ENCODE results near the gene NAT9. TPM values are rescaled to one million over a fixed set of nuclear protein-coding genes. Genes with fewer than 3 reads are reported as not detected.

NAT9 gene
- 33.6 and 37.3 TPM in 2 replicates for polyA plus RNA-seq (2011; rRNA removed)
- 53.9 and 68.9 TPM in 2 replicates for polyA minus RNA-seq (2011; rRNA and poly(A)+ RNA removed)

- Histone ChIP-seq H3K27me3 (ENCODE audit: control insufficient read depth, insufficient read depth, low read length) (no peaks in the 10 kb centered on the region), H3K27ac (ENCODE audit: low read depth, low read length) (peak within 1 kb of the TSS; percentile 31), H3K9me3 (ENCODE audit: control insufficient read depth, insufficient read depth, low read length) (no peaks in the 10 kb centered on the region), H3K4me3 (ENCODE audit: low read depth, low read length) (peak within 1 kb of the TSS; percentile 93)
- ChIA-PET POLR2A (interaction anchor here (0.6 to 1.0 kb wide), 8 partner anchors 14 to 1729 kb away, joined by 3 to 9 read pairs (median 4); partner anchors contain the start of gene FDXR), CTCF (interaction anchor here (0.5 to 5.8 kb wide), 10 partner anchors 9 to 184 kb away, joined by 3 to 45 read pairs (median 4); partner anchors contain the start of gene RAB37)
- DNase-seq (ENCODE audit: low read depth, low spot score), result peak; percentile 86
- no peak for TF ChIP-seq CTCF (IDR thresholded peaks at IDR 0.05; ENCODE audit: low read depth, low read length)
Measured at GRCh38 chr17:74776044-74776962, at the start of gene NAT9. NAT9 (minus strand) TSS chr17:74776345; CDS start chr17:74775698, 647 bp downstream.

- no peak overlapping the region for H3K4me3 ChIP-seq (ENCODE audit: low read depth, low read length)
- ChIA-PET CTCF (interaction anchor here (0.6 to 4.5 kb wide), 2 partner anchors 26 to 34 kb away, joined by 3 to 22 read pairs; no protein-coding TSS in a partner anchor), POLR2A (no interaction called here)
- no peak for TF ChIP-seq CTCF (IDR thresholded peaks at IDR 0.05; ENCODE audit: low read depth, low read length)
- no peak for DNase-seq (ENCODE audit: low read depth, low spot score)
- no peaks in the 10 kb centered on the region for H3K27me3 ChIP-seq (ENCODE audit: control insufficient read depth, insufficient read depth, low read length)
- H3K9me3 ChIP-seq (ENCODE audit: control insufficient read depth, insufficient read depth, low read length), result no peaks in the 10 kb centered on the region
- no peak overlapping the region for H3K27ac ChIP-seq (ENCODE audit: low read depth, low read length)
Measured at GRCh38 chr17:74824961-74825627, 48.9 kb upstream of the NAT9 start.

- TF ChIP-seq CTCF (IDR thresholded peaks at IDR 0.05; ENCODE audit: low read depth, low read length), result no peak
- no peak for DNase-seq (ENCODE audit: low read depth, low spot score)
- POLR2A ChIA-PET, result no interaction called here
- no peaks in the 10 kb centered on the region for H3K27me3 ChIP-seq (ENCODE audit: control insufficient read depth, insufficient read depth, low read length)
- no peaks in the 10 kb centered on the region for H3K9me3 ChIP-seq (ENCODE audit: control insufficient read depth, insufficient read depth, low read length)
- H3K27ac ChIP-seq (ENCODE audit: low read depth, low read length), result no peak overlapping the region
- H3K4me3 ChIP-seq (ENCODE audit: low read depth, low read length), result no peak overlapping the region
- CTCF ChIA-PET, result interaction anchor here (4.5 kb wide), 1 partner anchor 31 kb away, joined by 22 read pairs; no protein-coding TSS in a partner anchor
Measured at GRCh38 chr17:74822939-74823367, 46.8 kb upstream of the NAT9 start.

GRCh38 chr17:74822335-74822938 is 46.3 kb upstream of the NAT9 start:
- no peaks in the 10 kb centered on the region for H3K27me3 ChIP-seq (ENCODE audit: control insufficient read depth, insufficient read depth, low read length)
- no peak overlapping the region for H3K27ac ChIP-seq (ENCODE audit: low read depth, low read length)
- no peak overlapping the region for H3K4me3 ChIP-seq (ENCODE audit: low read depth, low read length)
- no peak for DNase-seq (ENCODE audit: low read depth, low spot score)
- ChIA-PET CTCF (interaction anchor here (4.5 kb wide), 1 partner anchor 31 kb away, joined by 22 read pairs; no protein-coding TSS in a partner anchor), POLR2A (no interaction called here)
- no peak for TF ChIP-seq CTCF (IDR thresholded peaks at IDR 0.05; ENCODE audit: low read depth, low read length)
- no peaks in the 10 kb centered on the region for H3K9me3 ChIP-seq (ENCODE audit: control insufficient read depth, insufficient read depth, low read length)
